Stimulated activated CD4-positive, alpha-beta T cell treated with anti-CD3 and anti-CD28 coated beads, Interleukin-1b, Interleukin-23, amount 100 ng/mL, for 24 hours (primary cell): ENCODE results near the gene USP49.

ENCODE experiments used
- DNase-seq, 4 experiments: peaks; one replicate each; pipeline ENCODE4 v3.0.0-alpha.2; 2020; ENCODE audit warnings: low read depth in 4 of 4, low spot score in 1 of 4

USP49 gene

DNA sequence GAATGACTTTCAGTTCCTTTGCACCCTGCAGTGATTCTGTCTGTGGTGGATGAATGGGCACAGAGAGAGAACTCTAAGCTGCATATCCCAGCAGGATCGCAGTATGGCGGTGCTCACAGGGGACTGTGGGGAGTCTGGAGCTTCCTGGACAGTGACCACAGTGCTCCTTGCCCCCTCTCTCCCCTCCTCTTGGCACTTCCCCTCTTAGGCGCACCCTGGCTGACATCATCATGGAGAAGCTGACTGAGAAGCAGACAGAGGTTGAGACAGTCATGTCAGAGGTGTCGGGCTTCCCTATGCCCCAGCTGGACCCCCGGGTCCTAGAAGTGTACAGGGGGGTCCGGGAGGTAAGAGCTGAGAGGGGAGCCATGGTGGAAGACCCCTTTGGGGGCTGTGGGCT lies 34.7 kb upstream of the USP49 start:
- no peak for DNase-seq

DNA sequence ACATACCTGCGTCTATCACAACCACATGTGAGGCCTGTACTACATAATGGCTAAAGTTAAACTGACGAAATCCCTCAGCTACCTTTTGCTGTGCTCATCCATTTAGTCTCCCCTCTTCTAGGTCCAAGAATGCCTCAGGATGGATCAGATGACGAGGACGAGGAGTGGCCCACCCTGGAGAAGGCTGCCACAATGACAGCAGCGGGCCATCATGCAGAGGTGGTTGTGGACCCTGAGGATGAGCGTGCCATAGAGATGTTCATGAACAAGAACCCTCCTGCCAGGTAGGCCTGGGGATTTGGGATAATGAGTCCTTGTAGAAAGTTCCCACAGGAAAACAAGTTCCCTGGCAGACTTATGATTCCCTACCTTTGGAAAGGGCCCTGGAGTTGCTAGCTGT lies 32.1 kb upstream of the USP49 start:
- no peak for DNase-seq

DNA sequence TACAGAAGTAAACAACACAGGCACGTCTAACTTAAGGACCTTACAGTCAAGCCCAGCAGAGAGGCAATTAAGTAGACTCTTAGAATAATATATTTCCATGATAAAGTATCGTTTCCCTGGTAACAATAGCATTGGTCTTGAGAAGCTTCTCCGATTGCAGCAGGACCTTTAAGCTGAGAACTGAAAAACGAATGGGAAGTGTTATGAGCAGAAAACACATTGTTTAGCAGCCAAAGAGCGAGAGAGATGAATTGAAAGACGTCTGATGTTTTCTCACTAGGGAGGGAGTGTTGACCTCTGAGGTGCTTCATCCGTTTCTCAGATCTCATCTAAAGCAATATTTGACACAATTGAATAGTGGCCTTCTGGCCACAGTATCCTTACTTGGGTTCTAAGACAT lies 27.0 kb upstream of the USP49 start:
- DNase-seq, result no peak

DNA sequence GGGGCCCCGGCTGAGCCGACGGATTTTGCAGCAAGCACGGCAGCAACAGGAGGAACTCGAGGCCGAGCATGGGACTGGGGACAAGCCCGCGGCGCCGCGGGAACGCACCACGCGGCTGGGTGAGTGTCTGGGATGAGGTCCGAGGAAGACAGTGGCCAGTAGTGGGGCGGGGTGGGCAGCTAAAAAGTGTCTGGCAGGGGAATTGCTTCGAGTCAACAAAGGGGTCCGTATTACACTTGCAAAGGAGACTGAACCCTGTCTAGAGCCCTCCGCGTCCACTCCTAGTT lies 26.5 kb upstream of the USP49 start:
- no peak for DNase-seq

DNA sequence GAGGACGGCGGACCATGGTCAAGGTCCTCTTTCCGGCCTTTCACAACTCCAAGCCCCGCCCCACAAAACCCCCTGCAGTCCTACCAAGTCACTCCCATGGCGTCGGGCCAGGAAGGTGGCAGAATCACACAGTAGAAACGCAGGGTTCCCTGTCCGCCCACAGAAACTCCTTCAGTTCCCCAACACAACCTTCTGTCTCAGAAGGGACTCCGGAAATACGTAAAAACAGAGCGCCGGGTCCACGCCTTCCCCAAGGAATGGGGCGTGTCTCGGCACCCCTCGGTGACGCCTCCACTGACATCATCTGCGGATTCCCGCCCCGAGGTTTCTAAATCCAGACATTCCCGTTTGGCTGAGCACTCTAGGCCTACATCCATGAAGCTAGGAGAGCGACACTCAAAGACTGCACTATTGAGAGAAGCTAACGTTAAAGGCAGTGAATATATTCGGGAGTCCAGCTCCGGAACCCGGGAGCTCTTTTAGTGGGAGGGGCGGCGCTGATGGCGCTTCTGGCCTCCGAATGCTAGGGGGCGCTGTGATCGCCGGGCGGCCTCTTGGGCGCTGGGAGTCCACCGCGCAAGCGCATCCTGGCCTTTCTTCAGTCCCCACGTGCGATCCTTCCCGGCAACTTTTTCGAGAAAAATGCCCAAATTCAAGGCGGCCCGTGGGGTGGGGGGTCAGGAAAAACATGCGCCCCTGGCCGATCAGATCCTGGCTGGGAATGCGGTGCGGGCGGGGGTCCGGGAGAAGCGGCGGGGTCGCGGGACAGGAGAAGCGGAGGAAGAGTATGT lies 25.9 kb upstream of the USP49 start, which contains the start of the genes BYSL and MED20:
Gene BYSL, plus strand, starts transcription at position 579 of the 791 bp plus-strand sequence. Its CDS starts 64 bp downstream, at position 643.
Gene MED20, minus strand, starts transcription at position 219 of the 791 bp plus-strand sequence. Its CDS starts 121 bp downstream, at position 98.
- DNase-seq, result peak; percentile 92 to 97 (median 92)

DNA sequence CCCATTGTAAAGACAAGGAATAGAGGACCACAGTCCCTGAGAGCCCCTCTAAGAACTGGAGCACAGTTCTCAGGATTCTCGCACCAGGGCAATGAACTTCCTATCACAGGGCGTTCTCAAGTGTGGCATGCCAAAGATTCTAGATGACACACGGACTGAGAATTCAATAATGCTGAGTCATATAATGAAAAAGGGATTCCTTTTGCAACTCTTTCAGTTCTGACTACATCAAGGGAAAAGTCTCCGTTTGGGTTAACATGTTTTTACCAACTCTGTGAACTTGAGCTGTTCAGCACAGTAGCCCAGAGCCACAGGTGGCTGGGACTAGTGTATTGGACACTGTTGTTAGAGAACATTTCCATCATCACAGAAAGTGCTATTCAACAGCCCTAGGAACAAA lies 22.4 kb upstream of the USP49 start:
- DNase-seq, result no peak

DNA sequence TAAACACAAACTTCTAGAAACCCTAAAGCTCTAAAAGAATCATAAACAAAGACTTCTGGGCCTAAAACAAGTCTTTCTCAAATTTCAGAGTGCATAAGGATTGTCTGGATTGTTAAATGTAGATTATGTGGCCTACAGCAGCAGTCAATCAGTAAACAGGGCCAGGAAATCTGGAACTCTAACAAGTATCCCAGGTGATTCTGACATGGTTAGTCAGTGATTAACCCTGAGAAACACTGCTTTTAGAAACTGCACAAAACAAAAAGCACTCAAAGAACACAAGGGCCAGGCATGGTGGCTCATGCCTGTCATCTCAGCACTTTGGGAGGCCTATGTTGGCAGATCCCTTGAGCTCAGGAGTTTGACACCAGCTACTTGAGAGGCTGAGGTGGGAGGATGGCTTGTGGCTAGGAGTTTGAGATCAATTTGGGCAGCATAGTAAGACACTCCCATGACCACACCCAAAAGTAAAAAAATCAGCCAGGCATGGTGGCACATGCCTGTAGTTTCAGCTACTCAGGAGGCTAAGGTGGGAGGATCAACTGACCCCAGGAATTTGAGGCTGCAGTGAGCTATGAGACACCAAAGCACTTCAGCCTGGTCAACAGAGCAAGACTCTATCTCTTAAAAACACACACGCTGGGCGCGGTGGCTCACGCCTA lies 19.8 kb upstream of the USP49 start:
- DNase-seq, result no peak

DNA sequence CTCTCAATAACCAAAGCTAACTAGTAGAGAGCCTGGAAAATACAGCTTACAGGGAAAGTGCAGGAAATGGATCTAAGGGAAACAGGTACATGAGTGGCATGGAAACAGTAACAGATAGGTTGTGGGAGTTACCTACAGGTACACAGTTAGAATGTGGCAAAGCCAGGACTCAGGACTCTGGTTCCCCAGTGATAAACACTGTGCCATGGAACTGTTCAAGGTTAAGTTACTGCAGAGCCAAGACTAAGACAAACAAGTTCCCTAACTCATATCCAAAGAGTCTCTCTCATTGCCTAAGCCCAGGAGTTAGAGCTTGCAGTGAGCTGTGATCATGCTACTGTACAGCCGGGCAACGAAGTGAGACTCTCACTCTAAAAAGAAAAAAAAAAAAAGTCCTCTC lies 19.2 kb upstream of the USP49 start:
- no peak for DNase-seq

DNA sequence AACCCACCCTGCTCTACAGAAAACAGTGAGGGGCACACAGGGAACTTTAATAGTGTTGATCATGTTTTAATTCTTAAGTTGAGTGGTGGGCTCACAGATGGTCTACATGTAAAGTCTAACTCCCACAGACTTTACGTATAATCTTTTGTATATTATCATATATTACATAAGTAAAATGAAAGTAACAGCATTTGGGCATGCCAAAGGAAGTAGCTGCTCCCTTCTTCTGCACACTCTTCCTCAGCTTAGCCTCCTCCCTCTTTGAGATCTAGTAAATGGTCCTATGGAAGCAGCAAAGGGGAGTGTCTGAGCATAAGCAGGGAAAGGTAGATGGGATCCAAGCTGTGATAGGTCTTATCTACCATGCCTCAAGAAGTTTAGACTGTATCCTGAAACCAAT lies 14.6 kb upstream of the USP49 start:
- no peak for DNase-seq

DNA sequence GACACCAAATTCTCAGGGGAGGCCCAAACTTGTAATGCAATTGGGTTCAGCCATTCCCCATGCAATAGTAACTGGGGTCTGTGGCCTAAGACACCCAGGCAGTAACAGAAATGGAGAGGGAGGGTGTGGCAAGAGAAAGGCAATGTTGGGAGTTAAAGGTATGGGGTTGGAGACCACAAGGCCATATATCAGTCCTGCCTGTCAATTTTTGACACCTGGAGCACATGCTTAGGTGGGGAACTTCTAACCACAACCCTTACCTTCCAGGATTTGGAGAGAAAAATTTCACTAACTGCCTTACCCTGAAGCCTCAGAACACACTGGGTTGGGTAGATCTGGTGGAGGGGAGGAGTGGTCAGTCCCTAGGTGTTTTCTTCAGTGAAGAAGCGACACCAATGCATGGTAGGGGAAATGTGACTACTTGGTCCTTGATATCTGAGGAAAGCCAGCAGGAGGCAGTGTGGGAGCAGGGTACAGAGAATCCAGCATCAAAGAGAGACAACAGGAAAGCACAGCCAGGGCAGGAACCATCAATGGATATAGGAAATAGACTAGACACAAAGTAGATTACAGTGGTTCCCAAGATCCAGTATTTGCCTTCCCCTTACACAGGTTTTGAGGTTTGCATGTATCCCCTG lies 6.8 kb upstream of the USP49 start:
- peak in 3 of 4 experiments; percentile 13 to 36 (median 28) for DNase-seq

DNA sequence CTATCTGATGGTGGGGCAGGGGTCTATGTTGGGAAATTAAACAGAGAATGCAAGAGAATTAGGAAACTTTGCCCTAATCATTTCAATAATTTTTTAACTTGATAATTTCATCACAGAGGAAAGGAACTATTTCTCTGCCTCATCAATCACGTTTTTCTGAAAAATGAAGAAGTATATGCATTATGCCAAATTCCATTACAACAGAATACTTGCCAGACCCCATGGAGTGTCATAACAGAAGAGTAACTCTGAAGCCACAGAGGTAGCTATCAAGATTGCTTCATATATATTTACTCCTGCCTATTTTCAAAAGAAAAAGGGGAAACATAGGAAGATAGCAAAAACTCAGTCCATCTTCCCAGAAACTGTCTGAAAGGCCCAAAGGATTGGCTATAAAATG lies 5.7 kb upstream of the USP49 start:
- DNase-seq, result no peak

DNA sequence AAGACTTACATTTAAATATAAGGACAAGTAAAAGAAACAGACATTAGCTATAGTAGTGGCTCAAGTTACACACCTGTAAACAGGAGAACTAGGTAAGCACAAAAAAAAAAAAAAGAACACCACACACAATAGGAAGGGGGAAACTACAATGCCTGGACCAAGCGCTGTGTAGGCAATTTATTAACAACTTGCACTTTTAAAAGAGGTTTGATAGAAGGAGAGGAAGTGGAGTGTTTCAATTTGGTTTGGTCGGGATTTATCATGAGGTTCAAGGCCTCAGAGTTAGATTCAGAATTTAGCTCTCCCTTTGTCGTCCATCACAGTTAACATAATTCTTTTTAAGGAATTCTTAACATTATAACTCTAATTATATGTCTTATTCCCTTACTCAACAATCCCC lies 1.1 kb upstream of the USP49 start:
- no peak for DNase-seq

DNA sequence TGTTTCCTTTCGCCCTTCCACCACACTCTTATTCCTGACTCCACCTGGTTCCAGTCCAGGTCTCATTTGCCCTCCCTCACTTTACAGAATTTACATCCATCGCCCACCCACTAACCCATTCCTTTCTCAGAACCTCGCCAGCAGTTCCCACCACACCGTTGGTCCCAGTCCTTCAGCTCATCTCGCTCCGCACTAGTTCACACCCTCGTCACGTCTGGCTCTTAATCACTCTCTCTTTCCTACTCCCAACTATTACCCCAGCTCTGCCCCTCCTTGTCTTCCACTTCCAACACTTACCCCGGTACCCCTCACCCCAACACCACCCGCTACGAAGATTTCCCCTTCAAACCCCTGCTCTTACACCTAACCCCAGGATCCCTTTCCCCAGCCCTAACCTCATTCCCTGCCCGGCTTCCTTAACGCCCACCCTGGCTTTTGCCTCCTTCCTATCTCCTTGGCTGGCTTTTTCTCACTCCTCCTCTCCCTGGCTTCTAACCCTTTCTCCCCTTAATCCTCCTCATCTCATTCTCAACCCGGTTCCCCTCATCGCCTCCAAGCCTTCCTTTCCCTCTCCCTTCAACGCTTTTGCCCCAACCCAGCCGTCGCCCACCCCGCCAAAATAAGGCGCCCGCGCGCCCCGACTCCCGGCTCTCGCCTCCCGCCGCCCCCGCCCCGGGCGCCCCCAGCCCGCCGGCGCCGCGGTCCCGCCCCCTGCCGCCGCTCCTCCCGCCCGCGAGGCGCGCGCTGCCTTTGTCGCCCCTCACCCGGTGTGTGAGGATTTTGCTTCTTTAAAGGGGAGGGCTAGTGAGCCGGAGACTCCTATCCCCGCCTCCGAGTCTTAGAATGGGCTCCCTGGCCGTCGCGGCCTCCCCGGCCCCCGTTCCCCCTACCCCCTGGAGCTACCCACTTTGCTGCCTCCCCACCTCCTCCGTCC lies 542 bp downstream of the USP49 start:
- no peak for DNase-seq

DNA sequence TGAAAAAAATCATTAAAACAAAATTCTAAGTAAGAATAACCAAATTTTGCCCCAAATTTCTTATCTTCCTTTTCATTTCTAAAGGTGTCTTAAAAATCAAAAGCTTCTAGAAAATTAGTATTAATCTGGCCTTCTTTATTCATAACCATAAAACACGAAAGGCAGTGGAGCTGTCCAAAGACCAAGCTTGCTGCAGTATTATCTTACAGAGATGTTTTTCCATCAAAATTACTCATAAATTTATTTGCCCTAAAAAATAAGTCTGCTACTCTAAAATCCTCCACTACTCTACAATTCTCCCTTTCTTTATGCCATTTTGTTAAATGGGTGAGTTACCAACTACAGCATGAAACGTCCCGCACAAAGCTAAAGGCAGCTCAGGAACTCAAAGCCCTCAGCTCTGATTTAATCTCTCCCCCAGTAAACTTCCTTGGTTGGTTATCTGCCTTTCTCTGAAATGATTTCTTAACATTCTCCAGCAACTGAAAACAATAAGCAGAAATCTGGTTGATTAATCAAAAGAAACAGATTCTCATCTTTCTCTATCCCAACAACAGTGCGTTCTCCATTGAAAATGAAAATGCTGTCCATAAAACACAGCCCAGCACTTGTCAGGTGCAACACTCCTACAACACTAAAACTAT lies 2.1 kb downstream of the USP49 start:
- no peak for DNase-seq

DNA sequence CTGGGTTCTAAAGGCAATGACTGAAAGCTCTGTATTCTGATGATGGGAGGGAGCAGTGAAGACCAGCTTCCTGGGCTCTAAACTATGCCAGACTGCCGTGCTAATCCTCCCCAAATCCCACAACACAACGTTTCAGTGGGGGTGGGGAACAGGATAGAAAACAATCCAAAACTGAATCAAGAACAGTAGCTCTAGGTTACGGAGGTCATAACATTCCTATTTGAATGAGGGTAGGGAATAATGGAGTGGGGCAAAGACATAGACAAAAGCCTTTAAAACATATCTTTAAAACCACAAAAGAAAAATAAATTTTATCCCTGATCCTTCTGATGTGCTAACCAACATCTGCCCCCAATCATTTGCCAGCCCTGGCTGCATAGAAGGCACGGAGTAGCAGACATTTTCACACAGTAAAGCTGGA lies 7.8 kb downstream of the USP49 start:
- no peak for DNase-seq

DNA sequence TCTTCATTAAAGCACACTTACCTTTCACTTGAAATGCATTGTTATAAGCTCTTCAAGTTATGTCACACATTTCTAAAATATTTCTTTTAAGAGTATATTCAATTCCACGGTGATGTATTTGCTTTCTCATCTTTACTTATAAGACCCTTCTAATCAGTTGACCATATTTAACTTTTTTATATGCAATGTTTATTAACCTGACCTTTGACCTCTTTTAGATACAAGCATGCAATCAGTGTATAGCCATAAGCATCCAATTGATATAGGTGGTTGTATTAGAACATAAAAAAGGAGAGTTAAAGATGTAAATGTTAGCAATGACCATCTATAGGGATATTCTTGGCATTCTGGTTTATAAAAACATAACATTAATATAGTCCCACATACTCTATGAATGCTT lies 9.2 kb downstream of the USP49 start:
- no peak for DNase-seq

DNA sequence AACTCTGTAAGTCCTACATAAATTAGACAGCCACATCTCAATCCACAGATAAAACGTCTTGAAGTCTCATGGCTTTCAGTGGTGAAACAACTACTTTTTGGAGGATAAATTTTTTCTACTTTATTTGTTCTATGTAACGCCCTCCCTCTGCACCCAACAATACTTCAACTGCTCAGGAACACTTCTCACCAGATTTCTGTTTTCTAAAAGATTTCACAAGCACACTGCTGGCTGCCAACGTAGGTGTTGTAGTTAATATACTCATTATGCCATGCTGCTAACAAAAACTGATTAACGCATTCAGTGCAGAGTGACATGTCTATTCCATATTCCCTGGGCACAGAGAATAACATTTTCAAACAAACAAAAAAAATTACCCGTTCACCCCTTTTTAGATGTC lies 10.2 kb downstream of the USP49 start:
- no peak for DNase-seq

DNA sequence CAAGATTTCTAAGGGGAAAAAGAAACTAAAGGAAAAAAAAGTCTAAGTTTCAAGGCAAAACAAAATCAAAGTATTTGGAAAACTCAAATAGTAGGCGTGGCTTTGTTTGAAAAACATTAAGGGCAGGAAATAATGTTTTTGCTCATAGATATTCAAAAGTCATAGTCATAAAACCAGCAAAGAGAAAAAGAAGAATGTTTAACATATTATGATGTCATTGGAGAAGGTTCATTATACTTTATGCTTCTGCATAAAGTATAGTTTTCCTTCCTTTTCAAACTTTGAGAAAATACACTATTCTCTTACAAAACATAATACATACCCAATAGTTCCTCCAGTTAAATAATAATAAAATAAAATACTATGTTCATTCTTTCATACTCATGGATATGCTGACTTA lies 13.7 kb downstream of the USP49 start:
- no peak for DNase-seq

DNA sequence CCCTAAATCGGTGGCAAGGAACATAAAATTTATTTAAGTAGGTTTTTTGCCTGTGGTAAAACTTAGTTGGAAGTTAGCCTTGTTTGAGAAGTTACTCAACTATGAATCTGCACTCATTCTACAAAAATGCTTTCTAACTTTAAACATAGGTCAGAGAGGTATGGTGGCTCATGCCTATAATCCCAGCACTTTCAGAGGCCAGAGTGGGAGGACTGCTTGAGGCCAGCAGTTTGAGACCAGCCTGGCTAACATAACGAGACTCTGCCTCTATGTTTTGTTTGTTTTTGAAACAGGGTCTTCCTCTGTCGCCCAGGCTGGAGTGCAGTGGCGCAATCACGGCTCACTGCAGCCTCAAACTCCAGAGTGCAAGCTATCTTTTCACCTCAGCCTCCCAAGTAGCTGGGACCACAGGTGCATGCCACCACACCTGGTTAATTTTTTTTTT lies 16.2 kb downstream of the USP49 start:
- no peak for DNase-seq

DNA sequence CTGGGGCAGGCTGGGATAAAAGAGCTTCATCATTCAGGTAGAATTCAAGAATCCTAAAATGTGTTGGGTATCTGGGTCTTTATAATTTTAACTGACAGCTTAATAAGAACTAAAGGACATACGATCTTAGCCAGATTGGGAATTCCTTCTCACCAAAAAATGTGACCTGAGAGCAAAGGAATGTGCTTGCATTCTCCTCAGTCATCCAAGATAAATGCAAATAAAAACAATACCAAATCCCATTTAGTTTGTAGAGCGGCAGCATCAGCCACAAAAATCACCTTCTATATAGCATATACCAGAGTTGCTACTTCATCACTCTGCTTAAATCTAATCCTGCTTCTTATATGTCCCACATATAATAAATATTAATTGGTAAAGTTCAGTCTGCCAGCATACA lies 16.9 kb downstream of the USP49 start:
- DNase-seq, result no peak
